Upper lobe of left lung (tissue), 4 donors: Measurements from ENCODE around the gene PRX.

Experiments
- CTCF ChIP-seq, 6 experiments: fragments of 450-650 bp in 4 of 6; fragments of 200-600 bp in 2 of 6; sonication (generic) in 2 of 6; IDR thresholded peaks; one replicate each; pipeline ENCODE4 v1.5.1; 2016 to 2019; ENCODE audit warnings: antibody characterized with exemption in 6 of 6
- POLR2A ChIP-seq, 4 donors: fragments of 450-650 bp; IDR thresholded peaks; one replicate each; pipeline ENCODE4 v1.5.1; 2016 to 2017; ENCODE audit warnings: antibody characterized with exemption in 4 of 4, mild to moderate bottlenecking in 2 of 4
- POLR2AphosphoS5 ChIP-seq, 2 donors: sonication (generic); formaldehyde crosslinking; IDR thresholded peaks; one replicate each; pipeline ENCODE4 v1.5.1; 2017; ENCODE audit warnings: antibody characterized with exemption in 2 of 2

DNA sequence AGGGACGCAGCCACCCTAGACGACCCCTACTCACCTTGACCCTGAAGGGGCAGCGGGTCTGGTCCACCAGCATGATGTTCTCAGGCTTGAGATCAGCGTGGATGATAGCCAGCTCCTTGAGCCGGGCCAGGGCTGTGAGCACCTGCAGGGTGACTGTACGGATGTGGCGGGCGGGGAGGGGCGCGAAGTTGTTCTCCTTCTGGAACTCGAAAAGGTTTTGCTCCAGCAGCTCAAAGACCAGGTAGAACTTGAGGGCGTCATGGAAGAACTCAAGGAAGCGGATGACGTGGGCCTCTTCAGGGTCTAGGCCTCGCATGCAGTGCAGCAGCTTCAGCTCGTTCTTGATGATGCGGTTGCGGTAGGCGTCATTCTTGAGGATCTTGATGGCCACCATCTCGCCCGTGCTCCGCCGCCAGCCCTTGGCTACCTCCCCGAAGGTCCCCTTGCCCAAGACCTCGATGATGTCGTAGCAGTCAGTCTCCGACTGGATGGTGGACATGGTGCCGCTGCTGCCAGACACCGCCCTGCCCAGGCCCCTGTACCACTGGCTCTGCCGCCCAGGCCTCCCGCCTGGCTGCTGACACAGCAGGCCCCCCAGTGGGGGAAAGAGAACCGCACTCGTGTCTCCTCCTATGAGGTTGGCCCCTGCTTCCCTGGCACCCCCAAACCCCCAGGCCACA, 23.6 kb downstream of the PRX start:
- TF ChIP-seq POLR2AphosphoS5 (IDR thresholded peaks at IDR 0.05) (no peak), CTCF (IDR thresholded peaks at IDR 0.05) (no peak), POLR2A (IDR thresholded peaks at IDR 0.05) (no peak)
